Stimulated activated CD8-positive, alpha-beta memory T cell treated with anti-CD3 and anti-CD28 coated beads, Interleukin-12 subunit alpha, Interleukin-12 subunit beta, amount 100 ng/mL, for 24 hours (primary cell): ENCODE data around the gene RIMBP2.
"Not testable (repeated sequence)": the region's sequence is repeated elsewhere in the genome, so short reads cannot be mapped to it uniquely, and the experiment has no call there.

Experiments used
- DNase-seq: peaks from one replicate; pipeline ENCODE4 v3.0.0-alpha.2; 2020; ENCODE audit errors: extremely low read depth

Gene RIMBP2

DNA sequence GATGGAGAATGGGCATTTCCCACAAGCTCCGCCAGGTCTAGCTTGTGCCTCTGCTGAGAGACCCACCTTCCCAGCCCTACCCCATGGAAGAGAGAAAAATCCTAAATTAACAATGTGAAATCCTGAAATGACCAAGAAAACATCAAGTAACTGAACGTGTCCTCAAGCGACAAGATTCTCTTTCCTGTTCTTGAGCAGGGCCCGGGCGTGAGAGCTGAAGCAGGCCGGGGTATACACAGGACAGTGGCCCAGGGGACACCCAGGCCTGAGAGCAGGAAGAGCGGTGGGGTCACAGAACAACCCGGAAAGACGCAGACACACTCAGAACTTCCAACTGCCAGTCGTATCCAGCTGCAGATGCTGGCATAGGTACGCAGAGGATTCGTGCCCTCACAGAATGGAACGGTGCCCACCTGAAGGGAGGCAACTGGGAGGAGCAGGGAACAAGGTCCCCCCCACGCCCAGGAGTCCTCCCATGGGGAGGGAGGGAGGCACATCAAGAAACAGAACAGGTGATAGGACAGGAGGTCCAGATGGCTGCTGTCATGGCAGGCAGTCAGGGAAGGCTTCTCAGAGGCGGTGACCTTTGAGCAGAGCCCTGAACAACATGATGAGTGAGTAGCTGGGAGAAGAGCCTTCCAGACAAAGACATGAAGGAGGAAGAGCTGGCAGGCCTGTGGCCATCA is 9.1 kb downstream of the RIMBP2 start:
- DNase-seq, result no peak

GRCh38 chr12:130706311-130706710 is 9.8 kb downstream of the RIMBP2 start:
- no peak for DNase-seq

DNA sequence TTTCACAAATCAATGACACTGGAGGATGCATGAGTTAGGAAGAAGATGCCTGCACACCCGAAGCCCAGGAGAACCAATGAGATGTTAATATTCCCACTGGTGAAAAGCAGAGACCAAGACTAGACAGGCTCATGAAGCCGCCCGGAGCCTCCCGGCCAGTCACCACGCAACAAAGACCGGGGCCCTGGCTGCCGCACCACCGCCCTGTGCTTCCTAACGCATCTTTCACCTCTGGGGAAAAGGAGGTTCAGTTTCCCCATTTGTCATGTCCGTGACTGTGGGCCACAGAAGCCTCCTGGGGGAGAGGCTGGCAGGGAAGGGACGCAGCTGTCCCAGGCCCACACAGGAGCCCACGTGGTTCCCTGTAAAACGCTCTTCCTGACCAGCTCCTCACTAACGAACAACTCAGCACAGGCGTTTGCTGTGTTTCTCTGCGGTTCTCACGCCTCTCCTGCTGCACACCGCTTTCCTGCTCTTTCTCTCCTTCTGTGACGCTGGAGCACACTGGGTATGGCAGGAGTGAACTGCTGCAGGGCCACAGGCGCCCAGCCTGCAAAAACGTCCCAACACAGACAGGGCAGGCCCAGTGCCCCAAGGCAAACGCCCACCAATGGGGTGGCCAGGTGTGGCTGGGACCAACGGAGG is 10.8 kb downstream of the RIMBP2 start:
- DNase-seq, result no peak

GRCh38 chr12:130704606-130705005 is 11.5 kb downstream of the RIMBP2 start:
- no peak for DNase-seq

DNA sequence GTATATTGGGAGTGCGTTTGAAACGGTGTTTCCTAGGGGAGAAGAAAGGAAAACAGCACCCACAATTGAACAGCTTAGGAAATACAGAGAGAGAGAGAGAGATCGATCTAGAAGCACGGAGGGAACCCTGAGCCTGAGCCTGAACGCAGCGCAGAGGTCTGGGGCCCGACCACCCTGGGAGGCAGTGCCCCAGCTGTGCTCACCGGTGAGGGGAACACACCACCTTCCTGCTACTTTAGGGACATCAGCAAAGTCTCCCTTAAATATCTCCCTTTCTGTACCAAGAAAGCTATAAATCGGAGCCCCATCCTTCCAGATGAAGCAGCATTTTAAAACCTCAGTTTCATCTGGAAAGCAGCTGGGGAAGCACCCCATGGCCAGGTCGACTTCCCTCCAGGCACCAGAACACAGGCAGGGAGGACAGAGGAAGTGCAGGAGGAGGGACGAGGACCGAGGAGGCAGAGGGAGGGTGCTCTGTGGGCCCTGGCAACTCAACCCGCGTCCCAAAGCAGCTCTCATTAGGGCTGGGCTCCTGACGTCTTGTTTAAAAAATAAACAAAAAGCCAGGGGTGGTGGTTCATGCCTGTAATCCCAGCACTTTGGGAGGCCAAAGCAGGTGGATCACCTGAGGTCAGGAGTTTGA is 12.2 kb downstream of the RIMBP2 start:
- no peak for DNase-seq

- DNase-seq, result no peak
Measured at GRCh38 chr12:130702966-130703732, 12.9 kb downstream of the RIMBP2 start.

- no peak for DNase-seq
Measured at GRCh38 chr12:130701402-130701744, 14.7 kb downstream of the RIMBP2 start.

DNA sequence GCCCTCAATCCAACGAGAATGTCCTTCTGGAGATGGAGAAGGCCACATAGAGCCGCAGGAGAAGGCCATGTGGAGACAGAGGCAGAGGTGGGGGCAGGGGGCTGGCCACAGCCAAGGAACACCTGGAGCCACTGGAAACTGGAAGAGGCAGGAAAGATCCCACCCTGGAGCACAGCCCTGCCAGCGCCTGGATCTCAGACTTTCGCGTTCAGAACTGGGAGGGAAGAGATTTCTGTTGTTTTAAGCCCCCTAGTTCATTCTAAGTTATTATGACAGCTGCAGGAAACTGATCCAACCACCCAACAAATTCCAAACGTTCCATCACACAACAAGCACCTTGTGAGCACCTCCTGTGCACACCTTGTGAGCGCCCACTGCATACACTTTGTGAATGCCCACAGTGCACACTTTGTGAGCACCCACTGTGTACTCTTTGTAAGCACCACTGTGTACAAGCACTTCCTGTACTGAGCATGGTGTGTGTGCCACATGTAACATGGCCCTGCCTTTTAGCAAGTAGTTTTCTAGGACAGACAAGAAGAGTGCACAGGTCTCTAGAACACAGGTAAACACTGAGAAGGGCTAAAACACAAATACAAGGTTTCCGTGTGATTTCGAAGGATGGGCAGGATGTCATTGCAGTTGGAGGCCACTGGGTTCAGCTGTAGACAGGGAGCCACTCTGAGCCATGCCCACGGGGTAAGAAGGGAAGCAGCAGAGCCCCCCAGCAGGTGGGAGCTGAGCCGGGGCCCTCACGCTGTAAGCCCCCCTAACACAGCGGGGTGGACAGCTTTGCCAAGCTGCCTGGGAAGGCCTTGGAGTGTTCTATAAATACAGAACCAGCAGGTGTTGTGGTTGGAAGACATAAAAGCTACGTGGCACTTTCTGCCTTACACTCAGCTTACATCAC is 15.4 kb downstream of the RIMBP2 start:
- no peak for DNase-seq

GRCh38 chr12:130698106-130698505 is 18.0 kb downstream of the RIMBP2 start:
- DNase-seq, result no peak

DNA sequence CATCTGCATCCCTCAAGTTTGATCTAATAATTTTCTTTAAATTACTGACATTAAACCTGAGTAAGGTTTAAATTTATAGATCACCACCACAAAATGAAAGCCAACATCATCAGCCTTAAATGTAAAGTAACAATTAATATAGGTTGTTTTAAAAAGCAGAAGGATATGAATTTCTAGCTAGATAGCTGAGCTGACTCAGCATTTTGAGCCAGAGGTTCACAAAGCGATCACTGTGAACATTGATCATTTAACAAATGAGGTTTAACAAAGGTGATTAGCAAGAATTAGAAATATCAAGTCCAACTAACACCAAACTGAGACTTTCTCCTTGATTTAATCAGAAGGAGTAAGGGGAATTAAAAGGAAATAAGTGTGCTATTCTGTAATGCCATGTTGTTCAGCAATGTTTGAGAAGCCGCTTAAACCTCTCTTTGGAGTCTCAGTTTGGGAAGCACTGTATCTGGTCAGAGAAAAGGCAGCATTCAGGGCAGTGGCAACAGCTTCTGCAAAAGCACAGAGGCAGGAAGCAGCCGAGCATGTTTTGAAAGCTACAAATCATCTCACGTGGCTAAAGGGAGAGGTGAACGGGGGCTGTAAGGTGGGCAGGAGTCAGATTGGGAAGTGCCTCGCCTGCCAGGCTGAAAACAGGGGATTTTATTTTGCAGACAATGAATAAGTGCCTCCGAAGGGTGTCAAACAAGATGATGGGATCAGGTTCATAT is 19.6 kb downstream of the RIMBP2 start:
- DNase-seq, result no peak

DNA sequence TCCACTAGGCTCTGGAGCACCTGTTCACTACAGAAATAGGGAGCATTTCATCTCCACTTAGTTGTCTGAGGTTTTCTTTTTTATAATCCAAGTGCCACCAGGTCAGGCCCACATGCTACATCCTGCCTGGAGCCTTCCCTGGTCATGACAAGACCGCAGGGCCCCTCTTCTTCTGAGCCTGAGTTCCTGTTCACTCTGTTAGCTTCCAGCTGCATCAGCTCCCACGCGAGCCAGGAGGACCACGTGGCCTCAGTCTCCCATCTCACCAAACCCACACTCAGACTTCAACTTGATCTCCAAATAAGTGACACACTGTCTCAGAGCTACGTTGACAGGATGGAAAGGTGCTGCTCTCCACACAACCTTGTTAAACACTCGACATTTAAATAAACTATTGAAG is 21.0 kb downstream of the RIMBP2 start:
- no peak for DNase-seq

DNA sequence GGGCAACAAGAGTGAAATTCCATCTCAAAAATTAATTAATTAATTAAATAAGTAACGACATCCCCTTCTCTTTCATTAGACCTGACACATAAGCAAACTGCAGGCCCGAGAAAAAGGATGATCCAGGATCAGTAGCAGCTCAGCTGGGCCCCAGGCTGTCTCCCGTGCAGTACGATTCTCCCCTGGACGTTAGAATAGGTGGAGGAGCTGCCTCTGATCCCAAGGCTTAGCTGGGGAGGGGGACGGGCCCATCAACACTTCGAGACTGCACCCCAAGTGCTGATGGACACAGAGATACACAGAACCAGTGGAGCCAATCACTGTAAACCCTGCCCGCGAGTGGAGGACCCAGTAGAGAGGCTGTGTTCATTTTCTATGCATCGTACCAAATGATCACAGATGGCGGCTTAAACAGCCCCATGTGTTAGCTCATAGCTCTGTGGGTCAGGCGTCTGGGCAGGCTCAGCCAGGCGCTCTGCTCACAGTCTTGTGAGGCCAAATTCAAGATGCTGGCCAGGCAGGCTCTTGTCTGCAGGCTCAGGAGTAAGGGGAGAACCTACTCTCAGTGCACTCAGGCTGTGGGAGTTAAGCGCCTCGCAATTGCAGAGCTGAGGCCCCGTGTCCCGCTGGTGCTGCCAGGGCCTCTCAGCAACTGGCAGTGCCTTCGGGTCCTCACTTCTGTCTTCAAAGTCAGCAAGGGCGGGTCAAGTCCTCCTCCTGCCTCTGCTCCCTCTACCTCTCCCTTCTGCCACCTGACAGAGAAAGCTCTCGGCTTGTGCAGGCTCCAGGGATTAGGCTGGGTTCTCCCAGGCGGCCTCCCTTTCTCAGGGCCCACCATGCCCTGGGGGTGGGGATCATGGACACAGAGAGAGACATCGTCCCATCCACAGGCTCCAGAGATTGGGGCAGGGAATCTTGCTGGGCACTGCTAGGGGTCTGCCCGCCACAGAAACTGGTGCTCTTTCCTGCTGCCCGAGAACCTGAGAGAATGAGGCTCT is 26.4 kb downstream of the RIMBP2 start:
- no peak for DNase-seq

- DNase-seq, result not testable (repeated sequence)
Measured at GRCh38 chr12:130688999-130689398, 27.1 kb downstream of the RIMBP2 start.

DNA sequence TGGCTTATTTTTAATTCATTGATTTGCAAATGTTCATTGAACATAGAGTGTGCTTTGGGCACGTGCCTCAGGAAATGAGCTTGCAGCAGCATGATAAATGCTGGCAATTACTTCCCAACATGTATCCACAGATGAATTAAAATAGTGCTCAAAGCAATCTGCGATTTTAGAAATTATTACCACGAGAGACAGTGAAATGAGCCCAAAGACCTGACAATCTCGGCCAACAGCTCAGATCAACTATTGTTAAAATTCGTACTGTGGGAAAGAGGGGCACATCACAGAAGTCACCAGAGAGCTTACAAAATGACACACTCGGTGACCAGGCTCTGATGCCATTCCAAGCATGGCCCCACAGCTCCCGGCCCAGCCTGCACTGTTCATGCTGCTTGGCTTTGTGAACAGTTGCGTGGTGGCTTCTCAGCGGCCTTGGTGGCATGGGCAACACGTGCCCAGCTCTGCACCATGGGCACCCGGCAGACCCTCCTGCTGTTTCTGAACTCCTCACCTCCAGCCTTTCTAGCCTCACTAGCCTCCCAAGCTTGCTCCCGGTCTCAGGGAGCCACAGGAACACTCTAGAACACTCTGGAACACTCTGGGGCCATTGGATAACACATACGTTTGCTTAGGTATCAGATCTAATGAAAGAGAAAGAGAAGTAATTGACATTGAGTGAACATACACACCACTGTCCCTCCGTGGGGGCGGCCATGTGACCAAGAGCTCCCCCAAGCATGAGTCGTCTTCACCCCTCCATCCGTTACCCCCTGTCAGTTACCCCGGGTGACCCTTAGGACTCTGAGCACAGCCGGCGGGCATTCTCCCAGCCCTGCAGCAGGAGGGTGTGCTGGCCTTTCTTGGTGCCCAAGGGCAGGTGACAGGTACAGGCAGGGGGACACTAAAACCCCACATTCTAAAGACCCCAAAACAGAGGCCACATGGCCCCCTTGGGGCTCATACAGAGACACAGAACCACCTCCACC is 28.0 kb downstream of the RIMBP2 start:
- DNase-seq, result no peak

DNA sequence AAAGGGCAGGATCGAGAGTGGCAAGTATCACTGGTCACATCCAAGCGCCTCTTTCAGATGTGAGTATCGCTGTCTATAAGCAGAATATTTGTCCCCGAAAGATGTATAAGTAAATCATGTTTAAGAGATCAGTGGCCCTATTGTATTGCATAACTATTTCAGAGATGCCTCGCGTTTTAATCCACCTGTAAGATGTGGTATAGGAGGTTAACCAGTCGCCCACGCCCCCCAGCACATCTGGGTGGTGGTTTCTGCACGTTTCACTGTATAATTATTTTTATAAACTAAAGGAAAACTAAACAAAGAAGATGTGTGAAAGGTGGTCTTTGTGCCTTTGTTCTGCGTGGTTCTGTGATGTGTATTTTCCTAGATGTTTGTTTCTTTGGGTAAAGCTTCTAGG is 28.9 kb downstream of the RIMBP2 start:
- DNase-seq, result no peak

- DNase-seq, result no peak
Measured at GRCh38 chr12:130686511-130686991, 29.5 kb downstream of the RIMBP2 start.

DNA sequence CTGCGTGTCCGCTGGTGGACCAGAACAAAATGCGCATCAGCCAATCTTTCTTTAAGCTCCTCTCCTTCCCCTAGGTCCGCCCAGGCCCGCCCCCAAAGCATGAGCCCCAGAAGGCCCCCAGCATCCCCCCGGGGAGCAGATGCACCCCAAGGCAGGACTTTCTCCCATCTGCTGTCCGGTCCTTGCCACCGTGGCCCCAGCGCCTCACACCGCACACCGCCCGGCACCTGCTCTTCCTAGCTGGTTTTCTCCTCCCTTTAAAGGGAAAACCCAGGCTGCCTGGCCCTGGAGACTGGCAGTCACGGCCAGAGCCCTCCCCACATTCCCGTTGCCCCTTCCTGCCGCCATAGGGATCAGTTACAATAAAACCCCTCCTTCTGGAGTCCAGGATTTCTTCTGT is 30.2 kb downstream of the RIMBP2 start:
- no peak for DNase-seq

GRCh38 chr12:130685250-130685787 is 30.8 kb downstream of the RIMBP2 start:
- DNase-seq, result no peak
